KOPT-K1 (cell line): ENCODE measurements around the gene MAEA.

Experiments used
- H3K27ac ChIP-seq: fragments of 200-600 bp; sonication (generic); 2 replicates; pipeline ENCODE4 v1.5.1; 2016; ENCODE audit warnings: antibody characterized with exemption, mild to moderate bottlenecking, low read depth, low read length; ENCODE audit not compliant: poor library complexity, severe bottlenecking
- H3K36me3 ChIP-seq: fragments of 200-600 bp; sonication (generic); 2 replicates; pipeline ENCODE4 v1.5.1; 2017; ENCODE audit warnings: antibody characterized with exemption, mild to moderate bottlenecking, low read length, moderate library complexity; ENCODE audit not compliant: insufficient read depth
- H3K9me3 ChIP-seq: fragments of 200-600 bp; sonication (generic); 2 replicates; pipeline ENCODE4 v1.5.1; 2017; ENCODE audit warnings: antibody characterized with exemption, low read length, mild to moderate bottlenecking; ENCODE audit not compliant: insufficient read depth, poor library complexity, severe bottlenecking

The MAEA gene

GRCh38 chr4:1297456-1298325, 8.0 kb downstream of the MAEA start:
- Histone ChIP-seq H3K36me3 (peaks cover 68% of the 10 kb centered on the region), H3K9me3 (no peaks in the 10 kb centered on the region), H3K27ac (no peak overlapping the region)

- no peak overlapping the region for H3K27ac ChIP-seq
- no peaks in the 10 kb centered on the region for H3K9me3 ChIP-seq
- peaks cover 66% of the 10 kb centered on the region for H3K36me3 ChIP-seq
Observed at GRCh38 chr4:1298461-1298860, 8.8 kb downstream of the MAEA start.

GRCh38 chr4:1299301-1299860, 9.7 kb downstream of the MAEA start:
- no peaks in the 10 kb centered on the region for H3K9me3 ChIP-seq
- peaks cover 59% of the 10 kb centered on the region for H3K36me3 ChIP-seq
- H3K27ac ChIP-seq: no peak overlapping the region

- peaks cover 69% of the 10 kb centered on the region for H3K36me3 ChIP-seq
- no peak overlapping the region for H3K27ac ChIP-seq
- no peaks in the 10 kb centered on the region for H3K9me3 ChIP-seq
Observed at GRCh38 chr4:1300466-1301455, 11.1 kb downstream of the MAEA start.

- H3K36me3 ChIP-seq: peaks cover 63% of the 10 kb centered on the region
- no peak overlapping the region for H3K27ac ChIP-seq
- no peaks in the 10 kb centered on the region for H3K9me3 ChIP-seq
Observed at GRCh38 chr4:1302159-1302558, 12.5 kb downstream of the MAEA start.

- peaks cover 44% of the 10 kb centered on the region for H3K36me3 ChIP-seq
- H3K27ac ChIP-seq: no peak overlapping the region
- no peaks in the 10 kb centered on the region for H3K9me3 ChIP-seq
Observed at GRCh38 chr4:1305261-1305711, 15.6 kb downstream of the MAEA start.

GRCh38 chr4:1305781-1306455, 16.2 kb downstream of the MAEA start:
- Histone ChIP-seq H3K27ac (no peak overlapping the region), H3K9me3 (no peaks in the 10 kb centered on the region), H3K36me3 (peaks cover 38% of the 10 kb centered on the region; the same call in 1 of the 2 replicates)

- Histone ChIP-seq H3K27ac (no peak overlapping the region), H3K9me3 (peaks cover 5% of the 10 kb centered on the region), H3K36me3 (peaks cover 39% of the 10 kb centered on the region)
Observed at GRCh38 chr4:1307951-1308735, 18.5 kb downstream of the MAEA start.

- H3K27ac ChIP-seq: no peak overlapping the region
- H3K9me3 ChIP-seq: peaks cover 15% of the 10 kb centered on the region
- peaks cover 52% of the 10 kb centered on the region for H3K36me3 ChIP-seq
Observed at GRCh38 chr4:1309261-1310010, 19.7 kb downstream of the MAEA start.

- Histone ChIP-seq H3K27ac (no peak overlapping the region), H3K36me3 (peaks cover 55% of the 10 kb centered on the region), H3K9me3 (peaks cover 19% of the 10 kb centered on the region)
Observed at GRCh38 chr4:1310031-1310795, 20.5 kb downstream of the MAEA start.

- peaks cover 19% of the 10 kb centered on the region for H3K9me3 ChIP-seq
- peak overlapping the region; percentile 31 for H3K27ac ChIP-seq
- H3K36me3 ChIP-seq: peaks cover 50% of the 10 kb centered on the region
Observed at GRCh38 chr4:1310796-1311631, 21.3 kb downstream of the MAEA start.
